Measurements from ENCODE around the gene PCDH9.

PCDH9 gene

DNA sequence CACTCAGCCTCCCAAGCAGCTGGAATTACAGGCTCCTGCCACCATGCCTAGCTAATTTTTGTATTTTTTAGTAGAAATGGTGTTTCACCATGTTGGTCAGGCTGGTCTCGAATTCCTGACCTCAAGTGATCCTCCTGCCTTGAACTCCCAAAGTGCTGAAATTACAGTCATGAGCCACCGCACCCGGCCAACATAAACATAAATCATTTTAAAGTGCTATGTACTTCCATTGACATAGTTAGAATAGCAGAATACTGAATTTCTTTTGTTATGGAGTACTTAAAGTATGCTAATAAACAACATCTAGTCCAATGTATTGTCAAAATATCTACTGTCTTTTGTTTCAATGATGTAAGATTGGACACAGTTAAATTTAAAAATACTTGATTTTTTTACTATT is 539.0 kb downstream of the PCDH9 start:
- H3K36me3 ChIP-seq (replicated peaks; ENCODE audit: low read depth, low read length) = peaks cover 11% of the 10 kb centered on the region
- no peak for TF ChIP-seq EZH2phosphoT487 (IDR thresholded peaks at IDR 0.05; ENCODE audit: low read depth)
- TF ChIP-seq, protein P1, sequence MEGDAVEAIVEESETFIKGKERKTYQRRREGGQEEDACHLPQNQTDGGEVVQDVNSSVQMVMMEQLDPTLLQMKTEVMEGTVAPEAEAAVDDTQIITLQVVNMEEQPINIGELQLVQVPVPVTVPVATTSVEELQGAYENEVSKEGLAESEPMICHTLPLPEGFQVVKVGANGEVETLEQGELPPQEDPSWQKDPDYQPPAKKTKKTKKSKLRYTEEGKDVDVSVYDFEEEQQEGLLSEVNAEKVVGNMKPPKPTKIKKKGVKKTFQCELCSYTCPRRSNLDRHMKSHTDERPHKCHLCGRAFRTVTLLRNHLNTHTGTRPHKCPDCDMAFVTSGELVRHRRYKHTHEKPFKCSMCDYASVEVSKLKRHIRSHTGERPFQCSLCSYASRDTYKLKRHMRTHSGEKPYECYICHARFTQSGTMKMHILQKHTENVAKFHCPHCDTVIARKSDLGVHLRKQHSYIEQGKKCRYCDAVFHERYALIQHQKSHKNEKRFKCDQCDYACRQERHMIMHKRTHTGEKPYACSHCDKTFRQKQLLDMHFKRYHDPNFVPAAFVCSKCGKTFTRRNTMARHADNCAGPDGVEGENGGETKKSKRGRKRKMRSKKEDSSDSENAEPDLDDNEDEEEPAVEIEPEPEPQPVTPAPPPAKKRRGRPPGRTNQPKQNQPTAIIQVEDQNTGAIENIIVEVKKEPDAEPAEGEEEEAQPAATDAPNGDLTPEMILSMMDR (IDR thresholded peaks at IDR 0.05; ENCODE audit: low read depth, low read length) = no peak

GRCh38 chr13:66689628-66690027 is 540.5 kb downstream of the PCDH9 start:
- Histone ChIP-seq H3K27me3 (ENCODE audit: low read depth, low read length) (no peaks in the 10 kb centered on the region), H2AFZ (ENCODE audit: low read depth, low read length) (peak overlapping the region; percentile 96), H3K27ac (ENCODE audit: low read length) (0 out of 2 replicates have a peak overlapping the region, but pooled peaks have one; percentile 9), H3K4me1 (ENCODE audit: low read length) (peaks cover 10% of the 10 kb centered on the region), H3K9me3 (ENCODE audit: insufficient read depth, low read length) (peaks cover 28% of the 10 kb centered on the region; the same call in 1 of the 2 replicates), H4K20me1 (ENCODE audit: insufficient read depth, low read length) (no peaks in the 10 kb centered on the region), H3K4me2 (ENCODE audit: low read length) (peak overlapping the region; percentile 84), H3K9ac (ENCODE audit: low read length) (peak overlapping the region; percentile 55), H3K79me2 (ENCODE audit: low read length) (no peaks in the 10 kb centered on the region), H3K4me3 (ENCODE audit: low read length) (peak overlapping the region; percentile 64), H3K36me3 (replicated peaks; ENCODE audit: low read depth, low read length) (peaks cover 13% of the 10 kb centered on the region)
- TF ChIP-seq, protein P1 (IDR thresholded peaks at IDR 0.05; ENCODE audit: low read depth, low read length) = peak; percentile 90
- no peak for TF ChIP-seq EZH2phosphoT487 (IDR thresholded peaks at IDR 0.05; ENCODE audit: low read depth)

More for the DNA sequence above, 539.0 kb downstream of the PCDH9 start:
- no peaks in the 10 kb centered on the region for H3K79me2 ChIP-seq (ENCODE audit: low read length)
- H3K9me3 ChIP-seq (ENCODE audit: insufficient read depth, low read length) = peaks cover 13% of the 10 kb centered on the region; the same call in 1 of the 2 replicates
- H3K27ac ChIP-seq (ENCODE audit: low read length) = no peak overlapping the region
- H3K4me3 ChIP-seq (ENCODE audit: low read length) = no peak overlapping the region
- H3K4me2 ChIP-seq (ENCODE audit: low read length) = no peak overlapping the region
- no peak overlapping the region for H2AFZ ChIP-seq (ENCODE audit: low read depth, low read length)
- H4K20me1 ChIP-seq (ENCODE audit: insufficient read depth, low read length) = no peaks in the 10 kb centered on the region
- H3K4me1 ChIP-seq (ENCODE audit: low read length) = peaks cover 10% of the 10 kb centered on the region
- H3K9ac ChIP-seq (ENCODE audit: low read length) = no peak overlapping the region
- H3K27me3 ChIP-seq (ENCODE audit: low read depth, low read length) = no peaks in the 10 kb centered on the region

DNA sequence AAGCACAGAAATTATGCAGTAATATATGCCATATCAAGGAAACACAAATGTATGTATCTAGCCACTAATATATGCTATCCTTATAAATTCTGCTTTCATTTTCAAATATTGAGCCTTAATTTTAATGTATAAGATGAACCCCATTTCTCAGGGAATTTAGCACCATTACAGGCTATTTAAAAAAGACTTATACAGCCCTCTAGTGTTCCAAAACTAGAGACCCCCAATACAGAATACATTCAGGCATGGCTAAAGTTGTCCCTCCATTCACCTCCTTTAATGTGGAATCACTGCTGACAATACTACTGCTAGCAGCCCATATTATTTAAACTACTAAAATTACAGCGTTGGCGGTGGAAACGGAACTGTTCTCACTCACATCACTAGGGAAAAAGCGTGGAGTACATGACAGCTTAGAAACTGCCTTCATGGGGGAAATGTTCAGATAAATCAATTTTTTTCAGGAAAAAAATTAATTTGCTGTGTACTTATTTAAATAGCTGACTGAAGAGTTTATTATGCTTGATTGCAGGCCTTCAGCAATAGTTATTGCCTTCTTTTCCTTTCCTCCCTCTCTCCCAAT is 541.0 kb downstream of the PCDH9 start:
- H3K4me2 ChIP-seq (ENCODE audit: low read length) = peak overlapping the region; percentile 84
- H2AFZ ChIP-seq (ENCODE audit: low read depth, low read length) = peak overlapping the region; percentile 96
- peak overlapping the region; percentile 64 for H3K4me3 ChIP-seq (ENCODE audit: low read length)
- H4K20me1 ChIP-seq (ENCODE audit: insufficient read depth, low read length) = no peaks in the 10 kb centered on the region
- 0 out of 2 replicates have a peak overlapping the region, but pooled peaks have one; percentile 9 for H3K27ac ChIP-seq (ENCODE audit: low read length)
- H3K27me3 ChIP-seq (ENCODE audit: low read depth, low read length) = no peaks in the 10 kb centered on the region
- peaks cover 17% of the 10 kb centered on the region for H3K36me3 ChIP-seq (replicated peaks; ENCODE audit: low read depth, low read length)
- TF ChIP-seq, protein P1 (IDR thresholded peaks at IDR 0.05; ENCODE audit: low read depth, low read length) = peak; percentile 77
- TF ChIP-seq EZH2phosphoT487 (IDR thresholded peaks at IDR 0.05; ENCODE audit: low read depth) = no peak
- peaks cover 33% of the 10 kb centered on the region; the same call in 1 of the 2 replicates for H3K9me3 ChIP-seq (ENCODE audit: insufficient read depth, low read length)
- peak overlapping the region; percentile 55 for H3K9ac ChIP-seq (ENCODE audit: low read length)
- H3K4me1 ChIP-seq (ENCODE audit: low read length) = peaks cover 10% of the 10 kb centered on the region
- no peaks in the 10 kb centered on the region for H3K79me2 ChIP-seq (ENCODE audit: low read length)

DNA sequence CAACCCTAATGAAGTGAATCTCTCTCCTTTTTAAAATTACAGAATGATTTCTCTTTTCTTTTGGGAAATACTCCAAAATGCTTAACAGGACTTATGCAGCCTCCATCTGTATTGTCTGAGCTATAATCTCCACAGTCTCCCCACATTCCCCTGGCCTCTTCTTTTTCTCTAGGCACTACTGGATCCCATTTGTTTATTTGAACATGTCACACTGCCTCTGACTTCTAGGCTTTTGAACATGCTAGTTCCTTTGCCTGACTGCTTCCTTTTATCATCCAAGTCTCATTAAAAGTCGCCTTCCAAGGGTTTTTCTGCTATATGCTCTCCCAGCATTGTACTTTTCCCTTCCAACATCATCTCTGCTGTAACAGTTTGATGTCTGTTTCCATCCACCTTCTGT is 548.7 kb downstream of the PCDH9 start:
- Histone ChIP-seq H2AFZ (ENCODE audit: low read depth, low read length) (no peak overlapping the region), H3K4me3 (ENCODE audit: low read length) (no peak overlapping the region), H3K79me2 (ENCODE audit: low read length) (no peaks in the 10 kb centered on the region), H3K4me2 (ENCODE audit: low read length) (no peak overlapping the region), H3K4me1 (ENCODE audit: low read length) (no peaks in the 10 kb centered on the region), H3K9ac (ENCODE audit: low read length) (no peak overlapping the region), H3K27ac (ENCODE audit: low read length) (no peak overlapping the region), H3K27me3 (ENCODE audit: low read depth, low read length) (no peaks in the 10 kb centered on the region), H3K9me3 (ENCODE audit: insufficient read depth, low read length) (peaks cover 26% of the 10 kb centered on the region; the same call in 1 of the 2 replicates), H3K36me3 (replicated peaks; ENCODE audit: low read depth, low read length) (peaks cover 11% of the 10 kb centered on the region), H4K20me1 (ENCODE audit: insufficient read depth, low read length) (no peaks in the 10 kb centered on the region)
- TF ChIP-seq EZH2phosphoT487 (IDR thresholded peaks at IDR 0.05; ENCODE audit: low read depth) = no peak
- TF ChIP-seq, protein P1 (IDR thresholded peaks at IDR 0.05; ENCODE audit: low read depth, low read length) = no peak

All from OCI-LY3 (cell line).